K562 (cell line): Measurements from ENCODE around the gene STRN3. TPM values are rescaled to one million over a fixed set of nuclear protein-coding genes. Genes with fewer than 3 reads are reported as not detected.

Experiments used
- ARID1B ChIP-seq: fragments of 450-650 bp; IDR thresholded peaks from 2 replicates; pipeline ENCODE4 v1.6.1; 2016; ENCODE audit warnings: antibody characterized with exemption, mild to moderate bottlenecking, inconsistent platforms
- ARID3A ChIP-seq: IDR thresholded peaks from 2 replicates; pipeline ENCODE4 v1.6.1; 2012; ENCODE audit warnings: low read depth, low read length, improper control_type of control experiment, borderline replicate concordance
- ATF1 ChIP-seq, 2 experiments: fragments of 450-650 bp in 1 of 2; IDR thresholded peaks; 2 replicates each; pipeline ENCODE4 v1.6.1; 2016; ENCODE audit warnings: missing compliant biosample characterization in 1 of 2, missing genetic modification characterization in 1 of 2
- CREB1 ChIP-seq, 2 experiments: sonication (generic) in 1 of 2; formaldehyde crosslinking in 1 of 2; IDR thresholded peaks; 2 replicates each; pipeline versions ENCODE4 v1.6.1 to v1.8.0; 2012 to 2022; ENCODE audit warnings: inconsistent platforms in 1 of 2, mild to moderate bottlenecking in 1 of 2, missing genetic modification reagents in 1 of 2, moderate library complexity in 1 of 2
- DIDO1 ChIP-seq: fragments of 450-650 bp; IDR thresholded peaks from 2 replicates; pipeline ENCODE4 v1.6.1; 2016; ENCODE audit warnings: low read depth, missing biosample characterization, missing genetic modification characterization
- HDAC8 ChIP-seq: fragments of 450-650 bp; IDR thresholded peaks from 2 replicates; pipeline ENCODE4 v1.6.1; 2016; ENCODE audit warnings: mild to moderate bottlenecking, missing genetic modification characterization, moderate library complexity, missing compliant biosample characterization
- HOXB6 ChIP-seq: fragments of 250-450 bp; sonication (Bioruptor Pico); IDR thresholded peaks from 2 replicates; pipeline ENCODE4 v1.5.1; 2022; ENCODE audit warnings: mild to moderate bottlenecking, borderline replicate concordance
- IRF9 ChIP-seq: fragments of 450-650 bp; IDR thresholded peaks from 2 replicates; pipeline ENCODE4 v1.6.1; 2016; ENCODE audit warnings: missing biosample characterization, missing genetic modification characterization
- KDM4B ChIP-seq, 2 experiments: fragments of 450-650 bp in 1 of 2; sonication (generic) in 1 of 2; IDR thresholded peaks; 2 replicates each; pipeline ENCODE4 v1.6.1; 2016 to 2017; ENCODE audit warnings: borderline replicate concordance in 2 of 2, antibody characterized with exemption in 1 of 2, low read depth in 1 of 2, mild to moderate bottlenecking in 1 of 2
- NFRKB ChIP-seq: fragments of 450-650 bp; IDR thresholded peaks from 2 replicates; pipeline ENCODE4 v1.6.1; 2016; ENCODE audit warnings: low read depth
- OTX1 ChIP-seq: fragments of 450-650 bp; formaldehyde crosslinking; IDR thresholded peaks from 2 replicates; pipeline ENCODE4 v1.4.0; 2022; ENCODE audit warnings: mild to moderate bottlenecking
- PHF21A ChIP-seq: fragments of 450-650 bp; IDR thresholded peaks from 2 replicates; pipeline ENCODE4 v1.6.1; 2017; ENCODE audit warnings: low read depth, borderline replicate concordance
- POLR2H ChIP-seq: IDR thresholded peaks from 2 replicates; pipeline ENCODE4 v1.6.1; 2016; ENCODE audit warnings: missing genetic modification characterization, low read depth, mild to moderate bottlenecking, control low read depth, missing compliant biosample characterization, moderate library complexity
- SMARCA4 ChIP-seq: fragments of 450-650 bp; IDR thresholded peaks from 2 replicates; pipeline ENCODE4 v1.6.1; 2016
- SREBF1 ChIP-seq: fragments of 150-350 bp; IDR thresholded peaks from 2 replicates; pipeline ENCODE4 v1.6.1; 2014; ENCODE audit warnings: antibody characterized with exemption, low read depth, low read length, borderline replicate concordance
- YY1 ChIP-seq, 3 experiments: IDR thresholded peaks; 2 replicates each; pipeline ENCODE4 v1.6.1; 2011; ENCODE audit warnings: low read length in 2 of 3, mild to moderate bottlenecking in 2 of 3, moderate library complexity in 2 of 3, borderline replicate concordance in 1 of 3, control low read depth in 1 of 3, low read depth in 1 of 3; ENCODE audit not compliant: insufficient read depth in 3 of 3, insufficient replicate concordance in 2 of 3, control insufficient read depth in 1 of 3, insufficient read length in 1 of 3; ENCODE audit errors: extremely low read depth in 1 of 3
- ZBTB12 ChIP-seq: fragments of 250-450 bp; sonication (Bioruptor Pico); IDR thresholded peaks from 2 replicates; pipeline ENCODE4 v1.4.0; 2020
- ZC3H4 ChIP-seq: sonication (generic); formaldehyde crosslinking; IDR thresholded peaks from 2 replicates; pipeline ENCODE4 v1.9.0; 2021; ENCODE audit warnings: missing genetic modification reagents, borderline replicate concordance
- ZHX1 ChIP-seq: fragments of 150-350 bp; conservative IDR thresholded peaks from 2 replicates; pipeline ENCODE4 v1.6.1; 2014; ENCODE audit warnings: low read length
- ZNF696 ChIP-seq: fragments of 250-450 bp; sonication (Bioruptor Pico); conservative IDR thresholded peaks from 2 replicates; pipeline ENCODE4 v1.4.0; 2020; ENCODE audit warnings: mild to moderate bottlenecking, moderate library complexity
- polyA plus RNA-seq, 8 experiments: library from polyadenylated mRNA; depleted of rRNA in 4 of 8; stranded (reverse) in 5 of 8; unstranded in 3 of 8; fragments of >200 nt; fragmentation: Nextera tagmentation in 2 of 8; fragmentation: Illumina TruSeq in 1 of 8; extraction: Ambion mirVana in 2 of 8; extraction: Trizol in 1 of 8; gene quantifications; 2 replicates each; pipeline versions ENCODE4 v1.2.1 to v1.2.3, GENCODE V29; 2011 to 2014; ENCODE audit warnings: inconsistent platforms in 1 of 8, missing spikeins in 1 of 8
- total RNA-seq, 7 experiments: library from RNA; depleted of rRNA in 6 of 7; stranded (reverse); fragments of >200 nt in 6 of 7; fragmentation: Illumina TruSeq in 2 of 7; extraction: Trizol in 2 of 7; gene quantifications; 2 replicates each; pipeline versions ENCODE4 v1.2.1 to v1.2.3, GENCODE V29; 2011 to 2021; ENCODE audit warnings: low replicate concordance in 1 of 7

Gene STRN3
- total and polyA plus RNA-seq, 9 of the 15 experiments (the other 6 are each of a cell fraction or from before 2014, with no cell fraction given) = 5.9 to 29.1 (median 16.0) TPM

- TF ChIP-seq YY1 (IDR thresholded peaks at IDR 0.05; ENCODE audit: borderline replicate concordance in 1 of 3, control insufficient read depth in 1 of 3, extremely low read depth in 1 of 3, insufficient read depth in 3 of 3, insufficient read length in 1 of 3, insufficient replicate concordance in 2 of 3, low read depth in 1 of 3, low read length in 2 of 3) (no peak), DIDO1 (tag) (peak; percentile 66; the same call in 1 of the 2 replicates), ARID1B (peak; percentile 100), ZC3H4 (CRISPR knock-in tag) (no peak), ZHX1 (no peak), ZBTB12 (CRISPR knock-in tag) (peak; percentile 55; the same call in 1 of the 2 replicates), IRF9 (tag) (peak; percentile 93), HOXB6 (CRISPR knock-in tag) (no peak), ARID3A (peak; percentile 92; the same call in 1 of the 2 replicates), SREBF1 (no peak), HDAC8 (tag) (no peak), NFRKB (no peak; the same call in 1 of the 2 replicates), CREB1 (IDR thresholded peaks at IDR 0.05) (peak; percentile 75), CREB1 (CRISPR knock-in tag; IDR thresholded peaks at IDR 0.05) (no peak), ATF1 (CRISPR knock-in tag; IDR thresholded peaks at IDR 0.05) (no peak), ATF1 (tag; IDR thresholded peaks at IDR 0.05) (peak; percentile 49; the same call in 1 of the 2 replicates), POLR2H (tag) (peak; percentile 48; the same call in 1 of the 2 replicates), ZNF696 (no peak), PHF21A (no peak), SMARCA4 (peak; percentile 99), OTX1 (CRISPR knock-in tag) (0 out of 2 replicates have a peak, but pooled peaks have one; percentile 76), KDM4B (IDR thresholded peaks at IDR 0.05; ENCODE audit: borderline replicate concordance in 2 of 2, low read depth in 1 of 2) (no peak)
These were observed 33.2 kb upstream of the STRN3 start (continued) for GRCh38 chr14:31059152-31059924.
